AG09309 (cell line): ENCODE data around the gene MOCS1.

Source experiments
- DNase-seq: peaks from one replicate; pipeline ENCODE4 v3.0.0-alpha.2; 2010; ENCODE audit warnings: low read depth
- H3K4me3 ChIP-seq: 2 replicates; pipeline ENCODE4 v1.5.1; 2011; ENCODE audit warnings: mild to moderate bottlenecking, low read depth, low read length, moderate library complexity; ENCODE audit not compliant: control insufficient read depth
- CTCF ChIP-seq: IDR thresholded peaks from 2 replicates; pipeline ENCODE4 v1.5.1; 2011; ENCODE audit warnings: mild to moderate bottlenecking, low read depth, low read length, inconsistent platforms; ENCODE audit not compliant: insufficient read depth, control insufficient read depth; ENCODE audit errors: missing control alignments

The MOCS1 gene

GRCh38 chr6:39932386-39932910 lies 1.8 kb downstream of the MOCS1 start:
- DNase-seq, result no peak
- no peak for TF ChIP-seq CTCF
- no peak overlapping the region for H3K4me3 ChIP-seq

- no peak overlapping the region for H3K4me3 ChIP-seq
- DNase-seq, result no peak
- no peak for TF ChIP-seq CTCF
These were observed 2.7 kb downstream of the MOCS1 start for GRCh38 chr6:39931607-39932006.

- no peak for DNase-seq
- H3K4me3 ChIP-seq, result no peak overlapping the region
- no peak for TF ChIP-seq CTCF
These were observed 3.7 kb downstream of the MOCS1 start for GRCh38 chr6:39930540-39930939.

GRCh38 chr6:39929733-39930461 lies 4.4 kb downstream of the MOCS1 start:
- peak; percentile 46 for DNase-seq
- no peak overlapping the region for H3K4me3 ChIP-seq
- TF ChIP-seq CTCF, result no peak

GRCh38 chr6:39929039-39929732 lies 5.1 kb downstream of the MOCS1 start:
- DNase-seq, result no peak
- no peak overlapping the region for H3K4me3 ChIP-seq
- no peak for TF ChIP-seq CTCF

GRCh38 chr6:39927159-39927558 lies 7.1 kb downstream of the MOCS1 start:
- TF ChIP-seq CTCF, result no peak
- no peak overlapping the region for H3K4me3 ChIP-seq
- no peak for DNase-seq
